ENCODE results near the gene CPNE2.

DNA sequence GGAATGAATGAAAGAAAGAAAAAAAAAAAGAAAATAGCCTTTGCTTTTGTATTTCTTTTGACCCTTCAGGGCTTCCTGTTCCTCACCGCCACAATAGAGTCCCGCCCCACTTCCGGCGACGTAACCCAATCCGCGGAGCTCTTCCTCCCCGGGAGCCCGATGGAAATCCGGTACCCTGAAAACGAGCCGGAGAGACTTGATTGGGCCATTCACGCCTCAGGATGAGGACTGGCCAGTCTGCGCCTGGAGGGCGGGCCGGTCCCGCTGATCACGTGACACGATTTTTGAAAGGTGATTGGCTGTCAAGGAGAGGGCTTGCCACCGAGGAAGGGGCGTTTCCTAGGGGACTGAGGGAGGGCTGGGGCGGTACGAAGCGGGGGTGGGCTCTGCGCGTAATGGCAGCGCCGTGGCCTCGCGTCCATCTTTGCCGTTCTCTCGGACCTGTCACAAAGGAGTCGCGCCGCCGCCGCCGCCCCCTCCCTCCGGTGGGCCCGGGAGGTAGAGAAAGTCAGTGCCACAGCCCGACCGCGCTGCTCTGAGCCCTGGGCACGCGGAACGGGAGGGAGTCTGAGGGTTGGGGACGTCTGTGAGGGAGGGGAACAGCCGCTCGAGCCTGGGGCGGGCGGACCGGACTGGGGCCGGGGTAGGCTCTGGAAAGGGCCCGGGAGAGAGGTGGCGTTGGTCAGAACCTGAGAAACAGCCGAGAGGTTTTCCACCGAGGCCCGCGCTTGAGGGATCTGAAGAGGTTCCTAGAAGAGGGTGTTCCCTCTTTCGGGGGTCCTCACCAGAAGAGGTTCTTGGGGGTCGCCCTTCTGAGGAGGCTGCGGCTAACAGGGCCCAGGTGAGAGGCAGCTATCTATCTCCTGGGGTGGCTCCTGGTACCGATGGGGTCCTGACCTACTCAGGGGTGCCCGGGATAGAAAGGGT, 93.8 kb downstream of the CPNE2 start, which contains the start of the genes PSME3IP1 and RSPRY1:
- TF ChIP-seq, protein P1, sequence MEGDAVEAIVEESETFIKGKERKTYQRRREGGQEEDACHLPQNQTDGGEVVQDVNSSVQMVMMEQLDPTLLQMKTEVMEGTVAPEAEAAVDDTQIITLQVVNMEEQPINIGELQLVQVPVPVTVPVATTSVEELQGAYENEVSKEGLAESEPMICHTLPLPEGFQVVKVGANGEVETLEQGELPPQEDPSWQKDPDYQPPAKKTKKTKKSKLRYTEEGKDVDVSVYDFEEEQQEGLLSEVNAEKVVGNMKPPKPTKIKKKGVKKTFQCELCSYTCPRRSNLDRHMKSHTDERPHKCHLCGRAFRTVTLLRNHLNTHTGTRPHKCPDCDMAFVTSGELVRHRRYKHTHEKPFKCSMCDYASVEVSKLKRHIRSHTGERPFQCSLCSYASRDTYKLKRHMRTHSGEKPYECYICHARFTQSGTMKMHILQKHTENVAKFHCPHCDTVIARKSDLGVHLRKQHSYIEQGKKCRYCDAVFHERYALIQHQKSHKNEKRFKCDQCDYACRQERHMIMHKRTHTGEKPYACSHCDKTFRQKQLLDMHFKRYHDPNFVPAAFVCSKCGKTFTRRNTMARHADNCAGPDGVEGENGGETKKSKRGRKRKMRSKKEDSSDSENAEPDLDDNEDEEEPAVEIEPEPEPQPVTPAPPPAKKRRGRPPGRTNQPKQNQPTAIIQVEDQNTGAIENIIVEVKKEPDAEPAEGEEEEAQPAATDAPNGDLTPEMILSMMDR (IDR thresholded peaks at IDR 0.05), result no peak
- TF ChIP-seq POLR2A (IDR thresholded peaks at IDR 0.05), result peak; percentile 81 to 83
